ENCODE data around the gene GTF2A2.
"Not testable (repeated sequence)": the region's sequence is repeated elsewhere in the genome, so short reads cannot be mapped to it uniquely, and the experiment has no call there.

GTF2A2 gene

GRCh38 chr15:59668556-59668955 lies 11.2 kb upstream of the GTF2A2 start:
- no peak for DNase-seq

- no peak for DNase-seq
These were observed 4.9 kb upstream of the GTF2A2 start for GRCh38 chr15:59662260-59662659.

- no peak for DNase-seq
These were observed 2.1 kb upstream of the GTF2A2 start for GRCh38 chr15:59659366-59659765.

GRCh38 chr15:59657635-59658125 lies 365 bp upstream of the GTF2A2 start:
- no peak for DNase-seq

GRCh38 chr15:59654046-59654445 lies 3.3 kb downstream of the GTF2A2 start:
- DNase-seq: no peak

- no peak for DNase-seq
These were observed 7.7 kb downstream of the GTF2A2 start for GRCh38 chr15:59649603-59650002.

GRCh38 chr15:59647085-59647484 lies 10.2 kb downstream of the GTF2A2 start:
- no peak for DNase-seq

- no peak for DNase-seq
These were observed 11.0 kb downstream of the GTF2A2 start for GRCh38 chr15:59646277-59646676.

- not testable (repeated sequence) for DNase-seq
These were observed 11.5 kb downstream of the GTF2A2 start for GRCh38 chr15:59645812-59646211.

- DNase-seq: no peak
These were observed 12.6 kb downstream of the GTF2A2 start for GRCh38 chr15:59644756-59645155.

- DNase-seq: peak; percentile 14
These were observed 15.0 kb downstream of the GTF2A2 start for GRCh38 chr15:59642351-59642750.

- not testable (repeated sequence) for DNase-seq
These were observed 19.8 kb downstream of the GTF2A2 start for GRCh38 chr15:59637507-59637906.

- no peak for DNase-seq
These were observed 21.1 kb downstream of the GTF2A2 start for GRCh38 chr15:59636184-59636583.

- DNase-seq: peak; percentile 19
These were observed 24.6 kb downstream of the GTF2A2 start for GRCh38 chr15:59632714-59633113.

GRCh38 chr15:59622289-59622688 lies 35.0 kb downstream of the GTF2A2 start:
- peak; percentile 80 for DNase-seq

- DNase-seq: no peak
These were observed 38.9 kb downstream of the GTF2A2 start for GRCh38 chr15:59618406-59618805.

GRCh38 chr15:59616379-59616778 lies 40.9 kb downstream of the GTF2A2 start:
- DNase-seq: no peak

GRCh38 chr15:59615661-59616060 lies 41.7 kb downstream of the GTF2A2 start:
- no peak for DNase-seq

GRCh38 chr15:59614153-59614552 lies 43.2 kb downstream of the GTF2A2 start:
- DNase-seq: no peak

- DNase-seq: no peak
These were observed 45.7 kb downstream of the GTF2A2 start, which contains the start of gene GCNT3 for GRCh38 chr15:59611276-59612260. Gene GCNT3 (plus strand): TSS chr15:59611783. CDS start chr15:59618239, 6,456 bp downstream.

GRCh38 chr15:59609730-59610712 lies 47.3 kb downstream of the GTF2A2 start:
- no peak for DNase-seq

- DNase-seq: no peak
These were observed 51.3 kb downstream of the GTF2A2 start for GRCh38 chr15:59605994-59606393.

- DNase-seq: no peak
These were observed 58.9 kb downstream of the GTF2A2 start for GRCh38 chr15:59598461-59598860.

Data from hematopoietic multipotent progenitor cell treated with erythropoietin and hydrocortisone succinate and interleukin-3 and kit ligand, for 6 days (in vitro differentiated cells).